Vagina (tissue), 2 donors: ENCODE results near the gene CDH13. TPM values are rescaled to one million over a fixed set of nuclear protein-coding genes. Genes with fewer than 3 reads are reported as not detected.
A peak's percentile ranks its signal among the peaks of the same experiment; 100 is the strongest.

Experiments used
- DNase-seq, 2 donors: peaks; one replicate each; pipeline ENCODE4 v3.0.0-alpha.2; 2017; ENCODE audit errors: extremely low spot score in 2 of 2
- H3K27ac ChIP-seq: fragments of 200-600 bp; sonication (generic); one replicate; pipeline ENCODE4 v1.5.1; 2019
- H3K27me3 ChIP-seq: fragments of 200-600 bp; sonication (generic); one replicate; pipeline ENCODE4 v1.5.1; 2019
- H3K36me3 ChIP-seq, 2 donors: fragments of 200-600 bp; sonication (generic); one replicate each; pipeline ENCODE4 v1.5.1; 2017 to 2019
- H3K4me1 ChIP-seq: fragments of 200-600 bp; sonication (generic); one replicate; pipeline ENCODE4 v1.5.1; 2019
- H3K4me3 ChIP-seq, 2 donors: fragments of 200-600 bp; sonication (generic); 1 replicate in 1 of 2; 2 replicates in 1 of 2; pipeline ENCODE4 v1.5.1; 2016 to 2019
- H3K9me3 ChIP-seq: fragments of 200-600 bp; sonication (generic); one replicate; pipeline ENCODE4 v1.5.1; 2019
- CTCF ChIP-seq, 3 experiments: fragments of 450-650 bp in 2 of 3; fragments of 200-600 bp in 1 of 3; sonication (generic) in 1 of 3; IDR thresholded peaks; one replicate each; pipeline ENCODE4 v1.5.1; 2017 to 2019; ENCODE audit warnings: antibody characterized with exemption in 3 of 3, mild to moderate bottlenecking in 2 of 3, moderate library complexity in 2 of 3
- POLR2A ChIP-seq, 2 donors: fragments of 450-650 bp; IDR thresholded peaks; one replicate each; pipeline ENCODE4 v1.6.1; 2017; ENCODE audit warnings: antibody characterized with exemption in 2 of 2, mild to moderate bottlenecking in 2 of 2, moderate library complexity in 2 of 2
- POLR2AphosphoS5 ChIP-seq, 2 donors: sonication (generic); formaldehyde crosslinking; IDR thresholded peaks; one replicate each; pipeline ENCODE4 v1.9.0; 2017; ENCODE audit warnings: antibody characterized with exemption in 2 of 2, mild to moderate bottlenecking in 2 of 2, low read depth in 1 of 2; ENCODE audit not compliant: insufficient read depth in 1 of 2
- intact Hi-C: fragments of 100-400 bp; cut with DNase I; formaldehyde crosslinking; loops from one replicate; pipeline ENCODE4 v1.15.1; 2023
- total RNA-seq: library from RNA; depleted of rRNA; stranded (reverse); fragments of >200 nt; gene quantifications from one replicate; pipeline ENCODE4 v1.2.3, GENCODE V29; 2016

The CDH13 gene
- total RNA-seq, 1 donor from 2014 or later: 123 TPM

GRCh38 chr16:83802554-83803205, 1175.9 kb downstream of the CDH13 start:
- Histone ChIP-seq H3K4me1 (peaks cover 23% of the 10 kb centered on the region), H3K9me3 (no peaks in the 10 kb centered on the region), H3K27me3 (no peaks in the 10 kb centered on the region), H3K36me3 (no peaks in the 10 kb centered on the region), H3K4me3 (peak overlapping the region; percentile 26 to 28), H3K27ac (no peak overlapping the region)
- DNase-seq: no peak
- TF ChIP-seq POLR2A (IDR thresholded peaks at IDR 0.05): no peak
- TF ChIP-seq POLR2AphosphoS5 (IDR thresholded peaks at IDR 0.05; ENCODE audit: insufficient read depth in 1 of 2, low read depth in 1 of 2): no peak
- no peak for TF ChIP-seq CTCF (IDR thresholded peaks at IDR 0.05)
- intact Hi-C loops: no loop called here

GRCh38 chr16:83803811-83804210, 1177.0 kb downstream of the CDH13 start:
- Histone ChIP-seq H3K27ac (no peak overlapping the region), H3K4me3 (no peak overlapping the region)

GRCh38 chr16:83804366-83804765, 1177.6 kb downstream of the CDH13 start:
- H3K4me3 ChIP-seq: no peak overlapping the region
- TF ChIP-seq POLR2AphosphoS5 (IDR thresholded peaks at IDR 0.05; ENCODE audit: insufficient read depth in 1 of 2, low read depth in 1 of 2) (no peak), POLR2A (IDR thresholded peaks at IDR 0.05) (no peak), CTCF (IDR thresholded peaks at IDR 0.05) (no peak)
- H3K9me3 ChIP-seq: no peaks in the 10 kb centered on the region
- peaks cover 33% of the 10 kb centered on the region for H3K4me1 ChIP-seq
- DNase-seq: no peak
- H3K36me3 ChIP-seq: no peaks in the 10 kb centered on the region
- H3K27me3 ChIP-seq: no peaks in the 10 kb centered on the region
- H3K27ac ChIP-seq: no peak overlapping the region
- intact Hi-C loops: no loop called here

More at GRCh38 chr16:83803811-83804210, 1177.0 kb downstream of the CDH13 start:
- intact Hi-C loops: no loop called here
- no peak for TF ChIP-seq CTCF (IDR thresholded peaks at IDR 0.05)
- TF ChIP-seq POLR2A (IDR thresholded peaks at IDR 0.05): no peak
- no peak for TF ChIP-seq POLR2AphosphoS5 (IDR thresholded peaks at IDR 0.05; ENCODE audit: insufficient read depth in 1 of 2, low read depth in 1 of 2)
- no peak for DNase-seq
- peaks cover 28% of the 10 kb centered on the region for H3K4me1 ChIP-seq
- no peaks in the 10 kb centered on the region for H3K36me3 ChIP-seq
- H3K27me3 ChIP-seq: no peaks in the 10 kb centered on the region
- H3K9me3 ChIP-seq: no peaks in the 10 kb centered on the region

- Histone ChIP-seq H3K4me1 (peaks cover 47% of the 10 kb centered on the region), H3K36me3 (no peaks in the 10 kb centered on the region), H3K27me3 (no peaks in the 10 kb centered on the region), H3K9me3 (no peaks in the 10 kb centered on the region), H3K4me3 (no peak overlapping the region), H3K27ac (no peak overlapping the region)
- intact Hi-C loops: no loop called here
- no peak for DNase-seq
- TF ChIP-seq CTCF (IDR thresholded peaks at IDR 0.05) (no peak), POLR2AphosphoS5 (IDR thresholded peaks at IDR 0.05; ENCODE audit: insufficient read depth in 1 of 2, low read depth in 1 of 2) (no peak), POLR2A (IDR thresholded peaks at IDR 0.05) (no peak)
Measured at GRCh38 chr16:83806036-83806435, 1179.3 kb downstream of the CDH13 start.

GRCh38 chr16:83806731-83807130, 1180.0 kb downstream of the CDH13 start:
- H3K4me3 ChIP-seq: no peak overlapping the region
- intact Hi-C loops: no loop called here
- no peak for DNase-seq
- H3K9me3 ChIP-seq: no peaks in the 10 kb centered on the region
- peaks cover 51% of the 10 kb centered on the region for H3K4me1 ChIP-seq
- H3K36me3 ChIP-seq: no peaks in the 10 kb centered on the region
- TF ChIP-seq POLR2A (IDR thresholded peaks at IDR 0.05) (no peak), CTCF (IDR thresholded peaks at IDR 0.05) (no peak), POLR2AphosphoS5 (IDR thresholded peaks at IDR 0.05; ENCODE audit: insufficient read depth in 1 of 2, low read depth in 1 of 2) (no peak)
- no peaks in the 10 kb centered on the region for H3K27me3 ChIP-seq
- no peak overlapping the region for H3K27ac ChIP-seq
